HL-60/S4 (cell line): Measurements from ENCODE around the gene UFC1.

ENCODE experiments used
- in situ Hi-C: fragments of 300-500 bp; cut with MboI; formaldehyde crosslinking; loops from 2 replicates; pipeline ENCODE4 v1.14.3; 2022; ENCODE audit warnings: low sequenced_read_pairs

Gene UFC1

GRCh38 chr1:161190962-161191521 is 37.3 kb downstream of the UFC1 start:
- in situ Hi-C loops: loop anchor here (25.0 kb wide), 1 partner anchor 546 kb away; the partner anchor contains the start of gene DUSP12

GRCh38 chr1:161191971-161192370 is 38.2 kb downstream of the UFC1 start:
- in situ Hi-C loops: loop anchor here (25.0 kb wide), 1 partner anchor 545 kb away; the partner anchor contains the start of gene DUSP12

GRCh38 chr1:161192476-161193465 is 39.0 kb downstream of the UFC1 start:
- in situ Hi-C loops: loop anchor here (25.0 kb wide), 1 partner anchor 545 kb away; the partner anchor contains the start of gene DUSP12

- in situ Hi-C loops: loop anchor here (25.0 kb wide), 1 partner anchor 544 kb away; the partner anchor contains the start of gene DUSP12
Observed at GRCh38 chr1:161193561-161194235, 39.9 kb downstream of the UFC1 start.

- in situ Hi-C loops: loop anchor here (5.0 to 25.0 kb wide), 2 partner anchors 172 to 542 kb away; partner anchors contain the start of genes CFAP126 and DUSP12
Observed at GRCh38 chr1:161195171-161195570, 41.4 kb downstream of the UFC1 start.

- in situ Hi-C loops: loop anchor here (5.0 to 25.0 kb wide), 2 partner anchors 171 to 541 kb away; partner anchors contain the start of genes CFAP126 and DUSP12
Observed at GRCh38 chr1:161196111-161196510, 42.3 kb downstream of the UFC1 start.

- in situ Hi-C loops: loop anchor here (5.0 to 25.0 kb wide), 2 partner anchors 171 to 541 kb away; partner anchors contain the start of genes CFAP126 and DUSP12
Observed at GRCh38 chr1:161196521-161197451, 43.0 kb downstream of the UFC1 start.

- in situ Hi-C loops: loop anchor here (5.0 to 25.0 kb wide), 2 partner anchors 170 to 540 kb away; partner anchors contain the start of genes CFAP126 and DUSP12
Observed at GRCh38 chr1:161197560-161198193, 43.9 kb downstream of the UFC1 start.

- in situ Hi-C loops: loop anchor here (5.0 to 25.0 kb wide), 2 partner anchors 169 to 539 kb away; partner anchors contain the start of genes CFAP126 and DUSP12
Observed at GRCh38 chr1:161198194-161198896, 44.6 kb downstream of the UFC1 start.

- in situ Hi-C loops: loop anchor here (5.0 to 25.0 kb wide), 2 partner anchors 168 to 538 kb away; partner anchors contain the start of genes CFAP126 and DUSP12
Observed at GRCh38 chr1:161198897-161199431, 45.2 kb downstream of the UFC1 start, which contains the start of gene ADAMTS4. TSS of gene ADAMTS4 (minus strand) at chr1:161199054. CDS start at chr1:161198627, 427 bp downstream.

- in situ Hi-C loops: loop anchor here (5.0 to 25.0 kb wide), 2 partner anchors 168 to 538 kb away; partner anchors contain the start of genes CFAP126 and DUSP12
Observed at GRCh38 chr1:161199506-161200139, 45.8 kb downstream of the UFC1 start.

- in situ Hi-C loops: no loop called here
Observed at GRCh38 chr1:161200421-161200991, 46.7 kb downstream of the UFC1 start.

- in situ Hi-C loops: no loop called here
Observed at GRCh38 chr1:161200992-161201835, 47.4 kb downstream of the UFC1 start.

GRCh38 chr1:161201836-161202712 is 48.3 kb downstream of the UFC1 start, which contains the start of gene NDUFS2:
TSS of gene NDUFS2 (plus strand) at chr1:161202367. CDS start at chr1:161202386, 19 bp downstream.
- in situ Hi-C loops: no loop called here
